ENCODE data around the gene SYNGR2. TPM values are rescaled to one million over a fixed set of nuclear protein-coding genes. Genes with fewer than 3 reads are reported as not detected.

The SYNGR2 gene
- total and polyA plus RNA-seq, 2 donors (not counting 3 experiments of a cell fraction or from before 2014, with no cell fraction given) = 65.9 to 281 TPM

DNA sequence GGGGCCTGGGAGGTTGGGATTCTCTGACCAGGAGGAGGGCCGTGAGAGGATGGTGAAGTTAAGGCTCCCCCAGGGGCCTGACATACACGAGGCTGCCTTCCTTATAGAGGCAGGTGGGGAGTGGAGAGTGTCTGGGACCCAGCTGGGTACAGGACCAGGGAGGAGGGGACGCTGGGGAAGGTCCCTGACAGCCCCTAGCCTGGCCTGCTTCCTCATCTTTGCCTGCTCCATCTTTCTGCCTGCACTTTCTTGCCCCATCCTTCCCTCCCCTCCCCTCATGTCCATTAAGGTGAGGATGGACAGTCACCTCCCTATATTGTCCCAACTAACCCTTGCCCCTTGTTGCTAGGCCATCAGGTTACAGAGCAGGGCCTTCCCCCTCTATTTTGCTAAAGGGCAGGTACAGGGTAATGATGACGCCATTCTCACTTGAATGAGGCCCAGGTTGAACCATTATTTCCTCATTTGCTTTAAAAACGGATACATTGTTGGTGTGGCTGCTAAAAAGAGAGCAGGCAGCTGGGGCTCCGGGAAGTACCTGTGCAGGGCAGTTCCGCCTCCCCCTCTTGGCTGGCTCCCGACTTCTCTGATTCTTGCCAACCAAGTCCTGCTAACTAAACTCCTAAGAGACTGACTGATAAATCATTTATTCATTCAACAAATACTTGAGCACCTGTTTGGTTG is 20.9 kb upstream of the SYNGR2 start:
- Histone ChIP-seq H3K27ac (ENCODE audit: insufficient read depth, low read depth, low read length) (no peak overlapping the region), H3K4me1 (ENCODE audit: control insufficient read depth, extremely low read depth, insufficient read depth, low read length) (peaks cover 14% of the 10 kb centered on the region), H3K4me2 (ENCODE audit: insufficient read depth, low read length) (no peak overlapping the region), H3K9me3 (replicated peaks; ENCODE audit: control insufficient read depth, insufficient read depth, low read length) (no peaks in the 10 kb centered on the region), H3K27me3 (ENCODE audit: control insufficient read depth in 2 of 2, insufficient read depth in 2 of 2, low read length in 2 of 2) (no peaks in the 10 kb centered on the region), H3K4me3 (replicated peaks in 1 of 3; ENCODE audit: insufficient read depth in 1 of 3, low read depth in 1 of 3, low read length in 3 of 3) (no peak overlapping the region), H3K79me2 (ENCODE audit: control insufficient read depth, insufficient read depth, low read length) (no peaks in the 10 kb centered on the region), H2AFZ (ENCODE audit: low read depth, low read length) (no peak overlapping the region), H3K9ac (replicated peaks; ENCODE audit: extremely low read depth, insufficient read depth, low read length) (no peak overlapping the region), H3K9me1 (replicated peaks; ENCODE audit: control insufficient read depth, extremely low read depth, insufficient read depth, low read length) (no peaks in the 10 kb centered on the region), H3K36me3 (ENCODE audit: control insufficient read depth in 2 of 2, extremely low read depth in 1 of 2, insufficient read depth in 2 of 2, low read length in 2 of 2) (no peaks in the 10 kb centered on the region), H4K20me1 (replicated peaks; ENCODE audit: control insufficient read depth, extremely low read depth, insufficient read depth, low read length) (no peaks in the 10 kb centered on the region)
- dilution Hi-C loops (cut with MboI; ENCODE audit: extremely low pct_ligation_motif_present, low sequenced_read_pairs) = no loop called here
- ChIA-PET CTCF (no interaction called here), POLR2A (no interaction called here)
- no peak for FAIRE-seq
- DNase-seq (ENCODE audit: low read depth, low spot score) = no peak
- intact Hi-C loops (cut with micrococcal nuclease) = no loop called here
- no TSS peak for BruUV-seq (replicated peaks)
- TF ChIP-seq, protein P1, sequence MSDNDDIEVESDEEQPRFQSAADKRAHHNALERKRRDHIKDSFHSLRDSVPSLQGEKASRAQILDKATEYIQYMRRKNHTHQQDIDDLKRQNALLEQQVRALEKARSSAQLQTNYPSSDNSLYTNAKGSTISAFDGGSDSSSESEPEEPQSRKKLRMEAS (IDR thresholded peaks at IDR 0.05; ENCODE audit: insufficient read depth, insufficient read length) = no peak
- TF ChIP-seq FOS (IDR thresholded peaks at IDR 0.05; ENCODE audit: borderline replicate concordance, insufficient read depth, low read length) (no peak), EZH2 (IDR thresholded peaks at IDR 0.05; ENCODE audit: borderline replicate concordance, low read depth, low read length, severe bottlenecking) (no peak), POLR2A (IDR thresholded peaks at IDR 0.05; ENCODE audit: low read depth, low read length) (no peak), JUN (IDR thresholded peaks at IDR 0.05; ENCODE audit: borderline replicate concordance, insufficient read depth, insufficient read length, low read depth) (no peak), POLR2AphosphoS5 (IDR thresholded peaks at IDR 0.05; ENCODE audit: insufficient read depth, low read depth, low read length) (no peak), MYC (IDR thresholded peaks at IDR 0.05; ENCODE audit: low read depth, low read length) (no peak), GATA2 (IDR thresholded peaks at IDR 0.05; ENCODE audit: insufficient read depth, insufficient read length, low read depth, low read length) (no peak)
- TF ChIP-seq, protein P2, sequence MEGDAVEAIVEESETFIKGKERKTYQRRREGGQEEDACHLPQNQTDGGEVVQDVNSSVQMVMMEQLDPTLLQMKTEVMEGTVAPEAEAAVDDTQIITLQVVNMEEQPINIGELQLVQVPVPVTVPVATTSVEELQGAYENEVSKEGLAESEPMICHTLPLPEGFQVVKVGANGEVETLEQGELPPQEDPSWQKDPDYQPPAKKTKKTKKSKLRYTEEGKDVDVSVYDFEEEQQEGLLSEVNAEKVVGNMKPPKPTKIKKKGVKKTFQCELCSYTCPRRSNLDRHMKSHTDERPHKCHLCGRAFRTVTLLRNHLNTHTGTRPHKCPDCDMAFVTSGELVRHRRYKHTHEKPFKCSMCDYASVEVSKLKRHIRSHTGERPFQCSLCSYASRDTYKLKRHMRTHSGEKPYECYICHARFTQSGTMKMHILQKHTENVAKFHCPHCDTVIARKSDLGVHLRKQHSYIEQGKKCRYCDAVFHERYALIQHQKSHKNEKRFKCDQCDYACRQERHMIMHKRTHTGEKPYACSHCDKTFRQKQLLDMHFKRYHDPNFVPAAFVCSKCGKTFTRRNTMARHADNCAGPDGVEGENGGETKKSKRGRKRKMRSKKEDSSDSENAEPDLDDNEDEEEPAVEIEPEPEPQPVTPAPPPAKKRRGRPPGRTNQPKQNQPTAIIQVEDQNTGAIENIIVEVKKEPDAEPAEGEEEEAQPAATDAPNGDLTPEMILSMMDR (IDR thresholded peaks at IDR 0.05; ENCODE audit: extremely low read depth in 1 of 2, insufficient read depth in 1 of 2, low read depth in 1 of 2, low read length in 2 of 2) = no peak

All from endothelial cell of umbilical vein (primary cell).